Testis (tissue), 3 donors: ENCODE results near the gene HNRNPH2. TPM values are rescaled to one million over a fixed set of nuclear protein-coding genes. Genes with fewer than 3 reads are reported as not detected.

ENCODE experiments used
- DNase-seq: peaks from one replicate; pipeline ENCODE4 v3.0.0-alpha.2; 2019
- H3K27ac ChIP-seq, 2 donors: fragments of 200-600 bp; sonication (generic); one replicate each; pipeline ENCODE4 v1.5.1; 2019
- H3K27me3 ChIP-seq: fragments of 200-600 bp; sonication (generic); one replicate; pipeline ENCODE4 v1.5.1; 2019
- H3K36me3 ChIP-seq: fragments of 200-600 bp; sonication (generic); one replicate; pipeline ENCODE4 v1.5.1; 2017; ENCODE audit warnings: low read depth; ENCODE audit errors: missing control alignments
- H3K4me1 ChIP-seq: fragments of 200-600 bp; sonication (generic); one replicate; pipeline ENCODE4 v1.5.1; 2019
- H3K4me3 ChIP-seq, 2 donors: fragments of 200-600 bp; sonication (generic); one replicate each; pipeline ENCODE4 v1.5.1; 2017 to 2019
- H3K9me3 ChIP-seq: fragments of 200-600 bp; sonication (generic); one replicate; pipeline ENCODE4 v1.5.1; 2017
- POLR2A ChIP-seq: fragments of 450-650 bp; IDR thresholded peaks from one replicate; pipeline ENCODE4 v1.6.1; 2017; ENCODE audit warnings: antibody characterized with exemption, mild to moderate bottlenecking, moderate library complexity
- WGBS, 2 donors: methylation state at CpG; one replicate each; pipeline ENCODE4 v1.1.5; 2018; 5-methylcytosine and 5-hydroxymethylcytosine counted together
- intact Hi-C: fragments of 100-400 bp; cut with DNase I; formaldehyde crosslinking; loops from one replicate; pipeline ENCODE4 v1.15.1; 2023; ENCODE audit warnings: low total_unique reads
- polyA plus RNA-seq: library from polyadenylated mRNA; stranded (reverse); fragments of 350-450 nt; fragmentation: Illumina TruSeq; extraction: RNeasy Lipid Tissue Mini Kit (QIAGEN cat#74804); gene quantifications from one replicate; pipeline ENCODE4 v1.2.3, GENCODE V29; 2014; ENCODE audit warnings: low read depth, low replicate concordance; ENCODE audit not compliant: insufficient read depth
- total RNA-seq, 2 donors: library from RNA; depleted of rRNA; stranded (reverse); fragments of >200 nt; gene quantifications; one replicate each; pipeline ENCODE4 v1.2.3, GENCODE V29; 2016
- TF ChIP-seq, protein P1 (sequence below), 3 experiments: fragments of 450-650 bp in 2 of 3; fragments of 200-600 bp in 1 of 3; sonication (generic) in 1 of 3; IDR thresholded peaks; one replicate each; pipeline ENCODE4 v1.5.1; 2016 to 2019; ENCODE audit warnings: antibody characterized with exemption in 3 of 3, mild to moderate bottlenecking in 2 of 3, moderate library complexity in 1 of 3

HNRNPH2 gene
- total and polyA plus RNA-seq, 3 donors from 2014 or later: 31.1 to 46.3 (median 39.5) TPM

DNA sequence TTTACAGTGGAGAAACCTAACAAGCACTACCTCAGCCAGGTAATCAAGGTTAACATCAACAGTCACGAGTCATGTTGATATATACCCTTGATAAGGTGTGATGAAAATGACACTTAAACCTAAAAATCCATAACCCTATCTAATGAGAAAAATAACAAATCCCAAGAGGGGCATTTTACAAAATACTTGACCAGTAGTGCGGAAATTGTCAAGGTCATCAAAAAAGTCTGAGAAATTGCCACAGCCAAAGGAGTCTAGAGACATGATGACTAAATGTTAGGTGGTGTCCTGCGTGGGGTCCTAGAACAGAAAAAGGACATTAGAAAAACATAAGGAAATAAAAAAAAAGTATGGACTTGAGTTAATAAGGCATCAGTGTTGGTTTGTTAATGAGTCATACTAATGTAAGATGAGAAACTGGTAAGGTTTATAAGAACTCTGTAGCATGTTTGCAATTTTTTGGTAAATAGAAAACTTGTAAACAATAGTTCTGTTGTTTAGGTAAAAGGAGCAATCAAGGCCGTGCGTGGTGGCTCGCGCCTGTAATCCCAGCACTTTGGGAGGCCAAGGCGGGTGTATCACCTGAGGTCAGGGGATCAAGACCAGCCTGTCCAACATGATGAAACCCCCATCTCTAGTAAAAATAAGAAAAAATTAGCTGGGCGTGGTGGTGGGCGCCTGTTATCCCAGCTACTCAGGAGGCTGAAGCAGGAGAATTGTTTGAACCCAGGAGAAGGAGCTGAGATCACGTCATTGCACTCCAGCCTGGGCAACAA lies 14.3 kb upstream of the HNRNPH2 start:
- Histone ChIP-seq H3K27ac (no peak overlapping the region), H3K4me3 (no peak overlapping the region), H3K27me3 (no peaks in the 10 kb centered on the region), H3K36me3 (no peaks in the 10 kb centered on the region), H3K4me1 (no peaks in the 10 kb centered on the region), H3K9me3 (no peaks in the 10 kb centered on the region)
- TF ChIP-seq POLR2A: no peak
- TF ChIP-seq, protein P1, sequence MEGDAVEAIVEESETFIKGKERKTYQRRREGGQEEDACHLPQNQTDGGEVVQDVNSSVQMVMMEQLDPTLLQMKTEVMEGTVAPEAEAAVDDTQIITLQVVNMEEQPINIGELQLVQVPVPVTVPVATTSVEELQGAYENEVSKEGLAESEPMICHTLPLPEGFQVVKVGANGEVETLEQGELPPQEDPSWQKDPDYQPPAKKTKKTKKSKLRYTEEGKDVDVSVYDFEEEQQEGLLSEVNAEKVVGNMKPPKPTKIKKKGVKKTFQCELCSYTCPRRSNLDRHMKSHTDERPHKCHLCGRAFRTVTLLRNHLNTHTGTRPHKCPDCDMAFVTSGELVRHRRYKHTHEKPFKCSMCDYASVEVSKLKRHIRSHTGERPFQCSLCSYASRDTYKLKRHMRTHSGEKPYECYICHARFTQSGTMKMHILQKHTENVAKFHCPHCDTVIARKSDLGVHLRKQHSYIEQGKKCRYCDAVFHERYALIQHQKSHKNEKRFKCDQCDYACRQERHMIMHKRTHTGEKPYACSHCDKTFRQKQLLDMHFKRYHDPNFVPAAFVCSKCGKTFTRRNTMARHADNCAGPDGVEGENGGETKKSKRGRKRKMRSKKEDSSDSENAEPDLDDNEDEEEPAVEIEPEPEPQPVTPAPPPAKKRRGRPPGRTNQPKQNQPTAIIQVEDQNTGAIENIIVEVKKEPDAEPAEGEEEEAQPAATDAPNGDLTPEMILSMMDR (IDR thresholded peaks at IDR 0.05): no peak
- 74 to 82% methylated on average over 9 to 11 of the region's 11 CpGs for WGBS, 2 donors
- intact Hi-C loops: no loop called here
- no peak for DNase-seq

DNA sequence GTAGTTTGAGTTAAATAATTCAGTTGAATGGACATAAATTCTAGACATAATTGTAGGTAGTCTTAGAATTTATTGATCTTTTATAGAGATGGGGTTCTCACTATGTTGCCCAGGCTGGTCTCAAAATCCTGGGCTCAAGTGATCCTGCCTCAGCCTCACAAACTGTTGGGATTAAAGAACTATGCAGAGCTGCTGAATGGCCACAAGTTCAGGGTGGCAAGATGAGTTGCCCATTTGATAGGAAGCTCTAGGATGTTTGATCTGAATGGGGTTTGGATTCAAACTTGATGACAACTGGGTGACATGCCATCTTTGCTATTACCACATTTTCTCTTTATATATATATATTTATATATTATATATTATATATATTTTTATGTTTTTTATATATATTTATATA lies 13.7 kb upstream of the HNRNPH2 start:
- H3K4me1 ChIP-seq: no peaks in the 10 kb centered on the region
- DNase-seq: no peak
- no peak for TF ChIP-seq POLR2A
- TF ChIP-seq, protein P1 (IDR thresholded peaks at IDR 0.05): no peak
- H3K27ac ChIP-seq: no peak overlapping the region
- H3K27me3 ChIP-seq: no peaks in the 10 kb centered on the region
- H3K4me3 ChIP-seq: no peak overlapping the region
- intact Hi-C loops: no loop called here
- H3K9me3 ChIP-seq: no peaks in the 10 kb centered on the region
- no peaks in the 10 kb centered on the region for H3K36me3 ChIP-seq

DNA sequence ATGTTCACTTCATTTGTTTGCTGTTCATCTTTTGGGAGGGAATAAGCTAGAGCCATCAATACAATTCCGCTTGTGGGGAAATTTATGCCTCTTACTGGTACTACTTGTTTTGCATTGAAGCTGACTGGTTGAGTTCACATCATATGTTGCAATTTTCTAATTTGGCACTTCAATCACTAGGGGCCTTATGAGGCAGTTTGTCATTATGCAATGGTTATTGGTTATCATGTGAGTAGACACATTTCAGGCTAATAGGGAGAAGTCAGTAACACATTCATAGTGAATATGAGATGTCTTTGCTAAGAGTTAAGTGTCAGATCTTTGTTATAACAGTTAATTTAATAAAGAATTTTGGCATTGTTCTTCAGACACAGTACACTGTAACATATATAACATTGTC lies 12.2 kb upstream of the HNRNPH2 start:
- WGBS, 2 donors: 87 to 100% methylated on average over 1 of the region's 1 CpG

DNA sequence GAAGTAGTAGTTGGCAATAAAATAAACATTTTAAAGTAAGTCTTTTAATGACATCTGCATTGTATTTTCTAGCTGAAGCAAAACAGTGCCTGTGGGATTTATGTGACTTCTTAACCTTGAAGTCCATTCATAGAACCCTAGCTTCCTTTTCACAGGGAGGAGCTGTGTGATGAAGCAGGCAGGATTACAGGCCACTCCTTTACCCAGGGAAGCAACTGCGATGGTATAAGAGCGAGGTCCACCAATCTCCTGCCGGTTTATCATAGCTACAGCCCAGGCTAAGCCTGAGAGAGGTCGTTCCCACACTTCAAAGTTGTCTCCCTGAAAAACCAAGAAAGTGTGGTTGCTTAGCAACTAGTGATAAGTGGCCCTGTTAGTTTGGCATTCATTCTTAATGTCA lies 10.2 kb upstream of the HNRNPH2 start:
- TF ChIP-seq, protein P1 (IDR thresholded peaks at IDR 0.05): no peak
- no peak for TF ChIP-seq POLR2A
- Histone ChIP-seq H3K9me3 (no peaks in the 10 kb centered on the region), H3K27ac (no peak overlapping the region), H3K27me3 (no peaks in the 10 kb centered on the region), H3K36me3 (no peaks in the 10 kb centered on the region), H3K4me3 (no peak overlapping the region), H3K4me1 (no peaks in the 10 kb centered on the region)
- no peak for DNase-seq
- WGBS, 2 donors: 24 to 50% methylated on average over 4 of the region's 4 CpGs
- intact Hi-C loops: no loop called here

More for the DNA sequence above, 12.2 kb upstream of the HNRNPH2 start:
- intact Hi-C loops: no loop called here
- no peak for DNase-seq
- no peaks in the 10 kb centered on the region for H3K9me3 ChIP-seq
- no peaks in the 10 kb centered on the region for H3K4me1 ChIP-seq
- no peak overlapping the region for H3K4me3 ChIP-seq
- no peak overlapping the region for H3K27ac ChIP-seq
- H3K36me3 ChIP-seq: no peaks in the 10 kb centered on the region
- TF ChIP-seq POLR2A: no peak
- TF ChIP-seq, protein P1 (IDR thresholded peaks at IDR 0.05): no peak
- no peaks in the 10 kb centered on the region for H3K27me3 ChIP-seq

DNA sequence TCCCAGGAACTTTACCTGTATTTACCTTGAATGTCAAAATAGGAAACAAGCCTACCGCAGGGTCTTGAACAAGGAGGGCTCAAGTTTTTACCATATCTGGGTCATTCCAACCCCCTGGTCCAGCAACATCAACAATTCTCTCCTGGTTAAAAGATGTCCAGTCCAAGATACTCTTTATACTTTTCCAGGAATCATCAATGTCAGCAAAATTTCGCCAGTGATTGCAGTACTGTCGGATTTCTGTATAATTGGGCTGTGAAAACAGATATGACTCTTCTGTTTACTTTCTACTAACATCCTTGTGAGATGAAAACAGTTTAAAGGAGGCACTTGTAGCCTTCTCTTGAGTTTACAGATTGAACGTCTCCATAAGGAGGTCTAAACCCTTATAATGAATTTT lies 9.3 kb upstream of the HNRNPH2 start:
- 92 to 95% methylated on average over 4 of the region's 4 CpGs for WGBS, 2 donors
- Histone ChIP-seq H3K36me3 (no peaks in the 10 kb centered on the region), H3K27me3 (no peaks in the 10 kb centered on the region), H3K4me1 (no peaks in the 10 kb centered on the region), H3K9me3 (no peaks in the 10 kb centered on the region), H3K4me3 (no peak overlapping the region), H3K27ac (no peak overlapping the region)
- intact Hi-C loops: no loop called here
- no peak for TF ChIP-seq POLR2A
- TF ChIP-seq, protein P1 (IDR thresholded peaks at IDR 0.05): no peak
- DNase-seq: no peak
